HG03039 (cell line): ENCODE measurements around the gene SPATC1L.

Experiments
- ATAC-seq: cut with Tn5 transposase; IDR thresholded peaks from one replicate; pipeline ENCODE4 v1.9.1; 2021; ENCODE audit warnings: mild to moderate bottlenecking, moderate library complexity; ENCODE audit not compliant: unreplicated experiment

The SPATC1L gene

DNA sequence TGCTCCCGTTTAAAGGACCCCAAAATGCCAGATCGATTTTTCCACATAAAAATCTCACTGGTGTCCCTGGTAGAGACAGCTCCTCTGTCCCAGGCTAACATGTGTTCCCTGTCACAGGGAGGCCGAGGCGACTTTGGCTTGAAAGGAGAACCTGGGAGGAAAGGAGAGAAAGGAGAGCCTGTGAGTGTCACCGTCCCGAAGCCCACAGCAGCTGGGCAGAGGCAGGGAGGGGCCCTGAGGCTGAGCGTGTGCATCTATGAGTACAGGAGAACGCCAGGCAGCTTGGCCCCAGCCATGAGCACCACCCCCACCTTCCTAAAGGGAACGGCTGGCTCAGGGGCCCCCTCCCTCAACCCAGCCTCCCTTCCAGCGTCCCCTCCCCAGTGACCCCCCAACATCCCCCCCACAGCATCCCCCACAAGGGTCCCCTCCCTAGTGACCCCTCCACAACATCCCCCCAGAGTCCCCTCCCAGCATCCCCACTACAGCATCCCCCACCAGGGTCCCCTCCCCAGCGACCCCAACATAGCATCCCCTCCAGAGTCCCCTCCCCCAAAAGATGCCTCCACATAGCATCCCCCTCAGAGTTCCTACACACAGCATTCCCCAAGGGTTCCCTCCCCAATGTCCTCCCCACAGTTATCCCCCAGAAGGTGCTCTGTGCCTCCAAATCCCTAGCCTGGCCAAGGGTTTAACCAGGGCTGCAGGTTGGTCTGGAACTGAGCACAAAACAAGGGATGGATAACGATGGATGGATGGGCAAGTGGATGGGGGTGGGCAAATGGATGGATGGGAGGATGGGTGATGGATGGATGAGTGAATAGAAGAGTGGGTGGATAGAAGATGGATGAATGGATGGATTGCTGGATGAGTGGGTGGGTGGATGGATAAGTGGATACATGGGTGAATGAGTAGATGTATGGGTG is 61.2 kb downstream of the SPATC1L start:
- no peak for ATAC-seq

DNA sequence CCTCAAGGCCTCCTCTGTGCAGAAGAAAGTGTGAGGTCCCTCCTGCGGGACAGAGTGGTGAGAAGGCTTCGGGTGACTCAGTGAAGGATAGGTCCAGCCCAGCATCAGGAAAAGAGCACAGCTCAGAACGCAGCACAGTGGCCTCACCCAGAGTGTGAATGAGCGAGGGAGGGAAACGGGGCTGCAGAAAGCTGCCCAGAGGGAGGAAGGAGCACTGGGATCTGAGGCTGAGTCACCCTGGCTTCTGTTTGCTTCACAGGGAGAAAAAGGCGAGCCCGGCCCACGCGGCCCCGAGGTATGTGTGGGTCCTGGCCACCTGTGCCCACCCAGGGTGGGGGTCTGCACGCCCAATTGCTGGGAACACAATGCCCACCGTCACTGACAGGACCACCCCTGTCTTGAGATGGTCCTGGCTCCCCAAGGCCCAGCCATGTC is 62.0 kb downstream of the SPATC1L start:
- ATAC-seq: no peak

DNA sequence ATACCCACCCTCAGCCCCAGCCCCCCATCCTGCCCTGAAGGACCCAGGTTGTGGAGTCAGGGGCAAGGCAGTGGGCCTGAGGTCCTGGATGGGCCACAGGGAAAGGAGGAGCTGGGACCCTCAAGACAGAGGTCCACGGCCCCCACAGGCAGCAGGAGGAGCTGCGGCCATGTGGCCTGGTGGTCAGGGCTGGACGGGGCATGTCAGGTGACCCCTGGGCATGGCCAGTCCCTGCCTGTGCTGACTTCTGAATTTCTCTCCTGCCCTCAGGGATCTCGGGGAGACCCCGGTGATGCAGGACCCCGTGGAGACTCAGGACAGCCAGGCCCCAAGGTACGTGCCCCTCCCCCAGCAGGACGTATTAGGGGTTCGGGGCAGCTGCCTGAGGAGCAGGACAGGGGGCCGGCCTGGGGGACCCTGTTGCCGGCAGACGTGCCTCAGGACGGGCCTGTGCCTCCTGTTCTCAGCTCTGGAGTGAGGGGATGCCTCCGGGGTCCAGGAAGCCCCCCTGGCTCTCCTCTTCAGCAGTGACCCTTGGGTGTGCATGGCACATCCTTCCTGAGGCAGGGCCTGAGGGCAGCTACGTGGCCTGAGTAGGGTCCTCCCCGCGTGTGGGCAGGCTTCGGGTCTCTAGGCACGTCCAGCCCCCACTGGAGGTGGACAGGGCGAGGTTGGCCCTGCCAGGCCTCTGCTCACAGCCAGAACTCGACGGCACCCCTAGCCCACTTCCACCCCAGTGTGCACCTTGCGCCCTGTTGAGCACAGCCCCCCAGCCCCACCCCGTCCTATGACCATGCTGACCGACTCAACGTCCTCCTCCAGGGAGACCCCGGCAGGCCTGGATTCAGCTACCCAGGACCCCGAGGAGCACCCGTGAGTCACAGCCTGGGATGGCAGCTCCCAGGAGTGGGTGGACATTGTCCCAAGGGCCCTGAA is 62.7 kb downstream of the SPATC1L start:
- no peak for ATAC-seq

DNA sequence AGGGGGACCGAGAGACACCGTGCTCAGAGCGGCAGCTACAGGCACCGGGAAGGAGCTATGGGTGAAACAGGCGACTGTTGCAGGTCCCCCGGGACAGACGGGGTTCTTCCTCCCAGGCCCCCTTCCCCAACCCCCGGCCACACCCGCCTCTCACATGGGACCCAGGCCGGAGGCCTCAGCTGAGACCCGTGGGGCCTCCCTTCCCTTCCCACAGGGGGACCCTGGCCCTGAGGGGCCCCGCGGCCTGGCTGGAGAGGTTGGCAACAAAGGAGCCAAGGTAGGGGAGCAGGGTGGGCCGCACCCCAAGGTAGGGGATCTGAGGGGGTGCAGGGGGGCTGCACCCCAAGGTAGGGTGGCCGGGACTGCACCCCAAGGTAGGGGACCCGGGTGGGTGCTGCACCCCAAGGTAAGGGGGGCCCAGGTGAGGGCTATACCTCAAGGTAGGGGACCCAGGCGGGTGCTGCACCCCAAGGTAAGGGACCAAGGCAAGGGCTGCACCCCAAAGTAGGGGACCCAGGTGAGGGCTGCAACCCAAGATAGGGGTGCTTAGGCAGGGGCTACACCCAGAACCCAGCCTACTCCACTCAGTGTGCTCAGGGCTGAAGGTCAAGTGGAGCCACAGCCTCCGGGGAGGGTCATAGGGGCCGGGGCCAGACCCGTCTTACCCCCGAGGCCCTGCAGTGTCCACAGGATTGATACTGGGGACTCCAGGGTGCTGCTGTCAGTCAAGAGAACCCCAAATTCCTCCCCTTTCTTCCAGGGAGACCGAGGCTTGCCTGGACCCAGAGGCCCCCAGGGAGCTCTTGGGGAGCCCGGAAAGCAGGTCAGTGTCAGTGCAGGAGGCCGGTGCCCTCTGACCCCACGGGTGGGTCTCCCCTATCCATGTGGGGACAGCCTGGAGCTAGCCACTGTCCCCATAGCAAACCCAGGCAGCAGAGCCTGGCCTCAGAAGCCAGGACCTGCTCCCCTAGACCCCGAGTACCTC is 63.7 kb downstream of the SPATC1L start:
- ATAC-seq: no peak

DNA sequence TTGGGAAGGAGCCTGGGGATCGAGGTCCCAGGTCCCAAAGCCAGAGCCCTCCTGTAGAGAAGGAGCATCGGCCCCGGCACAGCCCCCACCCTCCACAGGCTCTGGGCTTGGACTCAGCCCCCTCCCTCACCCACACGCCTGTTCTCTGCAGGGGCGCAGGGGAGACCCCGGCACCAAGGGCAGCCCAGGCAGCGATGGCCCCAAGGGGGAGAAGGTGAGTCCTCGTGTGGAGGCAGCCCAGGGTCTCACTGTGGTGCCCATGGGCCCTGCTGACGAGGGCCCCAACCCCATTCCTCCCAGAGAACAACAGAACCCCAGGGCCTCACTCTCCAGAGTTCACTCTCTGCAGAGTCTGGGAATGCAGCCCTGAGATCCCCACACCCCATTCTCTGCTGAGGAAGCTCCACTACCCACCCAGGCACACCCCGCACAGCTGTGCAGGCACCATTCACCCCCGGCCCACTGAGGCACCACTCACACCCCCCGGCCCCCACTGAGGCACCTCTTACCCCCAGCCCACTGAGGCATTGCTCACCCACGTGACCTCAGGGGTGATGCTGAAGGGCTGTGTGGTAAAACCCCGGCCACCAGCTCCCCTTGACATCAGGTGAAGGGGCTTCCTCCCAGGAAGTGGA is 64.5 kb downstream of the SPATC1L start:
- no peak for ATAC-seq

DNA sequence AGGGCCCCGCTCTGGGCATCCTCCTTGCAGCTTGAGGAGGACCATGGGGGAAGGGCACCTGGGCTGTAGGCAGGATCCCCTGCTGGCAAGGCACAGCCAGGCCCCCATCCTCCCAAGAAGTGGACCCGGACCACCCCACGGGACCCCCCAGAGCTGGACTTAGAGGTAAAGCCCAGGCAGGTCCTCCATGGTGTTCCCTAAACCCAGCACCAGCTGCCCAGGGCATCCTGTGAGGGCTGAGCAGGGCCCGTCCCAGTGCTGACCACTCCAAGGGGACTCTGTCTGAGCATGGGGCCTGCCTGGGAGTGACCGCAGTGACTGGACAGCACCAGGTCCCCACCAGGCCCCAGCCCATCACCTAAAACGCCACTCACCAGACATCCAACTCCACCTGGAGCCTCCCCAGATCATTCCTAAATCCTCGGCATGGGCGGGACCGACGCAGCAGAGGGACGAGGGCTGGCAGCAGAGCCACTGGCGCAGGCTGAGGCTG is 65.1 kb downstream of the SPATC1L start:
- ATAC-seq: no peak

DNA sequence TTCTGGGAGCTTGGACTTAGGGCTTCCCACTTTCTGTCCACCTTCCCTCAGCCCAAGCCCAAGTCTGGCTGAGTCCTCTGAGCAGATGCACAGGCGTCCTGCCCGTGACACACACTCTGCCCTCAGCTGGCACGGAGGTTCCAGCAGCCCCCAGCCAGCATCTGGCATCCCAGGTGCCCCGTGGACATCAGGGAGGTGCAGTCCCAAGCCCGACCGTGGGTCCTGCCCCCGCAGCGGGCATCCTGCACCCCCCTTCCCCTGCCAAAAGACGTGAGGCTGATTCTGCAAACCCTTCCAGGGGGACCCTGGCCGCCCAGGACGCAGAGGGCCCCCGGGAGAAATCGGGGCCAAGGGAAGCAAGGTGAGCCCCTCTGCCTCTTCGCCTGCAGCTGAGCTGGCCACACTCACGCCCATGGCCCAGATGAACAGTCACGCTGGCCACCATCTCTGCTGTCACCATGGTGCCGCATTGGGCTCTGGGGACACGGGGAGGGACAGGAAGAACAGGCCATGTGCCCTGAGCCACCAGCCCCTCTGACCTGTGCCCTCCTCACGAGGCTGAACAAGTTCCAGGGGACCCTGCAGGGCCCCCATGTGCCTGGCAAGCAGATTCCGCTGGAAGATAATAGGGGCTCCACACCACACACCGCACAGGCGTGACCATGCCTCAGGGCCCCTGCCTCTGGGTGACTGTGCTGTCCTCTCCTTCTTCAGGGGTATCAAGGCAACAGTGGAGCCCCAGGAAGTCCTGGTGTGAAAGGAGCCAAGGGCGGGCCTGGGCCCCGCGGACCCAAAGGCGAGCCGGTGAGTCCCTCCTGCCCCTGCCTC is 65.7 kb downstream of the SPATC1L start:
- ATAC-seq: no peak

DNA sequence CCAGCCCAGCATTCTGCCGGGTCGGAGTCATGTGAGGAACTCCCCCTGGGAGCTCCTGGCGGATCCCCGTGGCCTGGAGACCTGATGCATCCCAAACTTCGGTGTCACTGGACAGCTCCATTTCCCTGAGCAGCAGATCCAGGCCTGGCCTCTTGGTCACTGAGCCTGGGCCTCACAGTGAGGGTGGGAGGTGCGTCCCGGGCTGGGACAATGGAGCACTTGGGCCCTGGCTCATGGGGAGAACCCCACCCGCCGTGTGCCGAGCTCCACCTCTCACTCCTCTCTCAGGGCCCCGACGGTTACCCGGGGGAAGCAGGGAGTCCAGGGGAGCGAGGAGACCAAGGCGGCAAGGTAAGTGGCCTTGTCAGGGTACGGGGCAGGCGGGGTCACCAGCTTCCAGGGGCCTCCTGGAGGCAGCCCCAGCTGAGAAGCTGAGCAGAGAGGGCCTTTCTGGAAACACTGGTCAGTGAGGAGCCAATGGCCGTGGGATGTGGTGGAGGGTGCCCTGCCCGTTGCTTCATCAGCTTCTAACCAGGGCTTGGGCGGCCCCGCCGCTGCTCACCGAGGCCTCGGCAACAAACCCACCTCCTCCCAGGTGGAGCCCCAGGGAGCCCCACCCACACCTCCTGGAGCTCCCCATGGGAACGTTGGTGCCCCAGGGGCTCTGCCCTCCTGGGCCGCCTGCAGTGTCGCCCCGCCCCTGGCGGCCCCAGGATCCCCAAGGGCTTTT is 66.5 kb downstream of the SPATC1L start:
- no peak for ATAC-seq

DNA sequence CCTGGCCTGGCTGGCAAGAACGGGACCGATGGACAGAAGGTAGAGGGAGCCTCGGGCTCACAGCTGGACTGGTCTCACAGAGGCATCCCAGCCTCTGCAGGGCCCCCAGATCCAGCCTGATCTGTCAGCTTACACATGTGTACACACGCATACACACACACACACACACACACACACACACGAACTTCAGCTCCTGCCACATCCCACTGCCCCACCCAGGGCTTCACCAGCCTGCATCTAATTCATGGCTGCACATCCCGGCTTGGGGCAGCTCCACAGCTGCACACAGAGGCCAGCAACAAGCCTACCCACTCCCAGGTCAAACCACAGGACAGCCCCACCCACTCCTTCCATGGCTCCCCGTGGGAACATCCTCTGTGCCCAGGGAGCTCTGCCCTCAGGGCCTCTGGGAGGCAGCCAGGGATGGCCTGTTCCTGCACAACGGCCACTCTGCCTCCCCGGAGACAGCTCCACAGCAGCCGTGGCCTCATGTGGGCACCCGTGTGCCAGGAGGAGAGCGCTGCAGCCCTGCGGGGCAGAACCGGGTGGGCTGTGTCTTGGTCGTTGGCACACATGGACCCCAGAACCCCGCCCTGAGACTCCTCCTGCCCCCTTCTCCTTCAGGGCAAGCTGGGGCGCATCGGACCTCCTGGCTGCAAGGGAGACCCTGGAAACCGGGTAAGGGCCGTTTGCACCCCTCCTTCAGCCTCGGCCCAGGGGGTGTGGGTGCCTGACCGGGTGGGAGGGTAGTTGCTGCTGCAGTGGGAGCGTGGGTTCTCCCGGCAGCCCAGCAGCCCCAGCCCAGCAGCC is 67.3 kb downstream of the SPATC1L start:
- ATAC-seq: no peak

DNA sequence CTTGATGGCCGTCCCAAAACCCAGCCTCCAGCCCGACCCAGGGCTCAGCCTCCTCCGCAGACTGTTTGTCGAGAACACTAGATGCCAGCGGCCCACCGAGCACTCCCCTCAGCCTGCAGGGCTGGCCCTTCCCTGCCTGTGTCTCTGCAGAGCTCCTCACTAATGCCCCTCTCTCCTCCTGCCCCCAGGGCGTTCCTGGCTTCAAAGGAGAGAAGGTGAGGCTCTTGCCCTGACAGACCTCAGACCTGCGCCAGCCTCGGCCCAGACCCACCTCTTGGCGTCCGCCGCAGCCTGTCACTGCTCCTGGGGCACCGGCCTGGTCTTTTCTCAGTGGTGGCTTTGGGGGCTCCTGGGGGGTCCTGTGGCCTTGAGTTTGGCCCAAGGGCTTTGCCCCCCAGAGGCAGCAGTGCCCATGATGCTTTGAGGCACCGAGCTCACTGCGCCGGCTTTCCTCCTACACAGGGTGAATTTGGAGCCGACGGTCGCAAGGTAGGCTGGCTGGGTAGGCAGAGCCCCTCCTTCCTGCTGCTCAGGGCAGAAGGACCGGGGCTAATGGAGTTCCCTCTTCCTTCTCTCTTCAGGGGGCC is 68.0 kb downstream of the SPATC1L start:
- no peak for ATAC-seq

DNA sequence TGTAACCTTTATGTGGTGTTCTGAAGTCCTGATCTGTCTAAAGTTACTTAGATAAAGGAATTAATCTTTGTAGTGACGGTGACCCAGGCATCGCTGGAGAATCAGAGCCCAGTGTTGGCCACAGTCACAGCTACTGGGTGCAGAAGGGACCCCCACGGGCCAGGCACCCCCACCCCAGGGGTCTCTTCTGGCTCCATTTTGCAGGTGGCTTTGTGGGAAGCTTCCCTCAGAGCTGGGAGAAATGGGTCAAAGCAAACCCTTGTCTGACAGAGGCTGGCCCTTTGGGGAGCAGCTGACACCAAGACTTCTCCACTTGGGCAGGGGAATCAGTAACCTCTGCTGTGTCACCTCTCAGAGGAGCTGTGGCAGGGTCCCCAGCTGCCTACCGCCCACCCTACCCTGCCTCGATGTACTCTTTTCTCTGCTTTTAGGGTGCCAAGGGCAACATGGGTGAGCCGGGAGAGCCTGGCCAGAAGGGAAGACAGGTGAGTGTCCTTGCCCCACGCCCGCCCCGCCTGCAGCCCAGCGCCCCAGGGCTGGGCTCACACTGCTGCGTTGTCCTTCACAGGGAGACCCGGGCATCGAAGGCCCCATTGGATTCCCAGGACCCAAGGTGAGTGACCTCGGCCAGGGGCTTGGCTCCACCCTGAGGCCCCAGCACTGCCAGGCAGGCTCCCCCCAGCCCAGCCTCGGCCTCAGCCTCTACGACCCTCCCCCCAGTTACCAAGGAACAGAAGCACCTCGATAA is 68.6 kb downstream of the SPATC1L start:
- ATAC-seq: no peak

DNA sequence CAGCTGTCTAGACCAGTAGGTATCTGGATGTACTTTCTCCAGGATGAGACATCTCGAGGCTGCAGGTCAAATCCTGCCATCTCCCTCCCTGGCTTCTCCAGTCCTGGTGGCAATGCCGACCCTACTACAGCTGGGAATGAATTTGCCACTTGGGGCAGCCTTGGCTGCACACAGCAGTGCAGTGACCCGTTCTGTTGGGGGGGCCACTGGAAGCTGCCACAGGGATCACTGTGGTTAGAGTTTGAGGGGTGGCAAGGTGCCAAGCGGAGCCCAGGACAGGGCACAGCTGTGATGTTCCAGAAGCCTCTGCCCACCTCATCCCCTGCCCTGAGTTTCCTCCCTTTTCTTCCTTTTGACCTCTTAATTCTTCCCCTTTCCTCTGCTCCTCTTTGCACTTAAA is 69.3 kb downstream of the SPATC1L start:
- no peak for ATAC-seq

DNA sequence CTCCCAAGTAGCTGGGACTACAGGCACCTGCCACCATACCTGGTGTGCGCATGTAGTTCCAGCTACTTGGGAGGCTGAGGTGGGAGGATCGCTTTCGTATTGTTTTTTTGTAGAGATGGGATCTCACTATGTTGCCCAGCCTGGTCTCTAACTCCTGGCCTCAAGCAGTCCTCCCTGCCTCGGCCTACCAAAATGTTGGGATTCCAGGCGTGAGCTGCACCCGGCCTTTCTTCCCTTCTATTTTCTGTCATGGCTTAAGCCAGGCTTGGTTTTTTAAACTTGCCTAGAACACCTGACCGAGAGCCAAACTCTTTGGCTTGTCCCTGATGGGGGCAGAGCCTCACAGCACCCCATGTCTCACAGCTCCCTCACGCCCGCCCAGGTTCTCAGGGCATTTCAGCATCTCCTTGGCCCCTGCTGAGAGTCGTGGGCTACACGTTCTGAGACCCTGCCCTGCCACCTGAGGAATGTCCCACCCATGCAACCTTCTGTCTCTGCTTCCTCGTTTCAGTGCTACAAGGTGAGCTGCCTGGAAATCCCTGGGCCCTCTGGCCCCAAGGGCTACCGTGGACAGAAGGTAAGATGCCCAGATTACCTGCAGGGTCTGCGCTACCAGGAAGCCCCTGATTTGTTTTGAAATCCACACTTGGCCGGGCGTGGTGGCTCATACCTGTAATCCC is 70.6 kb downstream of the SPATC1L start:
- ATAC-seq: no peak

DNA sequence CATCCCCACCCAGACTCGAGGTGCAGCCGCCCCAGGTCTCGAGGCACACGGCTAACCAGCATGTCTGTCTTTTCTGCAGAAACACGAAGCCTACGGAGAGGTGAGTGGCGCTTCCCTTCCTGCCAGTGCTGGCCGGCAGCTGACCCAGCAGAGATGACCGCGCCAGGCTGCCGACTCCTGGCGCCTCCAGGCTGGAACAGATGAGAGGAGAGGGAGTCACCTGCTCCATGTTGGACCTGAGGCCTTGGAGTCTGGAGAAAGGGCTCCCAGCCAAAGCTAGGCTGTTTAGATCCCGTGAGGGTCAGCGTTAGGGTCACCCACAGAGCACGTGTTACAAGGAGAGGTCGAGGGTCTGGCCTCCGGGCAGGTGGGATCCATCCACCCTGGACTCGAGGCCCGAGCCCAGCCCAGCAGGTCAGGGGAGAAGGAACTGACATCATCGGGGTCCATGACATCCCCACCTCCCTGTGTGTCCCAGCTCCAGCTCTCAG is 71.5 kb downstream of the SPATC1L start:
- ATAC-seq: no peak

DNA sequence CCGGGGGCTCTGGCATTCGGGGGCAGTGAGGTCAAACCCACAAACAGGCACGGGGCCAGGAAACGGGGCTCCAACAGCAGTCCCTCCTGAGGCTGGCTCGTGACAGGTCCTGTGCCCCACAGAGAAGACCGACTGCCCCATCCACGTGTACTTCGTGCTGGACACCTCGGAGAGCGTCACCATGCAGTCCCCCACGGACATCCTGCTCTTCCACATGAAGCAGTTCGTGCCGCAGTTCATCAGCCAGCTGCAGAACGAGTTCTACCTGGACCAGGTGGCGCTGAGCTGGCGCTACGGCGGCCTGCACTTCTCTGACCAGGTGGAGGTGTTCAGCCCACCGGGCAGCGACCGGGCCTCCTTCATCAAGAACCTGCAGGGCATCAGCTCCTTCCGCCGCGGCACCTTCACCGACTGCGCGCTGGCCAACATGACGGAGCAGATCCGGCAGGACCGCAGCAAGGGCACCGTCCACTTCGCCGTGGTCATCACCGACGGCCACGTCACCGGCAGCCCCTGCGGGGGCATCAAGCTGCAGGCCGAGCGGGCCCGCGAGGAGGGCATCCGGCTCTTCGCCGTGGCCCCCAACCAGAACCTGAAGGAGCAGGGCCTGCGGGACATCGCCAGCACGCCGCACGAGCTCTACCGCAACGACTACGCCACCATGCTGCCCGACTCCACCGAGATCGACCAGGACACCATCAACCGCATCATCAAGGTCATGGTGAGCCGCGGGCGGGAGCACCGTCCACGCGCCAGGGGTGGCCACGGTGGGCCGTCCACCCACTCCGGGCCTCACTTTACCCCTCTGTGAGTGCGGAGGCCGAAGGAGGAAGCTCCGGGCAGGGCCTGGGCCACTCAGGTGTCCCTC is 72.2 kb downstream of the SPATC1L start:
- ATAC-seq: no peak
